OCI-LY7 (cell line): ENCODE data around the gene ALDH1B1. TPM values are rescaled to one million over a fixed set of nuclear protein-coding genes. Genes with fewer than 3 reads are reported as not detected.

Source experiments
- BruUV-seq: library from RNA; stranded (reverse); fragments of 400-500 nt; replicated peaks from 2 replicates; lab custom pipeline; 2021; lab: Mats Ljungman, UMichigan
- CTCF ChIA-PET: fragments of 300-600 bp; sonication (Branson Sonifier 250); formaldehyde crosslinking; loops from one replicate; lab custom pipeline; 2022; ENCODE audit warnings: antibody characterized with exemption; ENCODE audit not compliant: unreplicated experiment; lab: Charles Lee
- POLR2A ChIA-PET: fragments of 300-600 bp; sonication (Branson Sonifier 250); formaldehyde crosslinking; loops from one replicate; lab custom pipeline; 2022; ENCODE audit warnings: antibody characterized with exemption; lab: Charles Lee
- DNase-seq: peaks from one replicate; pipeline ENCODE4 v3.0.0-alpha.2; 2015; ENCODE audit warnings: low spot score
- H2AFZ ChIP-seq: fragments of 200-600 bp; sonication (generic), shearing (Covaris generic); 2 replicates; pipeline ENCODE4 v1.6.1; 2014; ENCODE audit warnings: mild to moderate bottlenecking, antibody characterized with exemption, low read length, moderate library complexity
- H3K27ac ChIP-seq: fragments of 200-600 bp; sonication (generic); 2 replicates; pipeline ENCODE4 v1.5.1; 2014; ENCODE audit warnings: mixed run types, low read depth, mild to moderate bottlenecking, moderate library complexity, low read length, inconsistent platforms; ENCODE audit not compliant: poor library complexity, severe bottlenecking
- H3K36me3 ChIP-seq: fragments of 200-600 bp; sonication (generic); 2 replicates; pipeline ENCODE4 v1.6.1; 2014; ENCODE audit warnings: mild to moderate bottlenecking, antibody characterized with exemption, low read length, moderate library complexity, mixed read lengths; ENCODE audit not compliant: insufficient read depth
- H3K4me1 ChIP-seq: fragments of 200-600 bp; sonication (generic); 2 replicates; pipeline ENCODE4 v1.5.1; 2014; ENCODE audit warnings: mild to moderate bottlenecking, low read length; ENCODE audit not compliant: insufficient read depth, poor library complexity, severe bottlenecking
- H3K4me2 ChIP-seq: fragments of 200-600 bp; sonication (generic); 2 replicates; pipeline ENCODE4 v1.6.1; 2014; ENCODE audit warnings: mild to moderate bottlenecking, low read length
- H3K4me3 ChIP-seq: fragments of 200-600 bp; sonication (generic); 2 replicates; pipeline ENCODE4 v1.5.1; 2014; ENCODE audit warnings: mild to moderate bottlenecking, low read depth, low read length; ENCODE audit not compliant: poor library complexity, severe bottlenecking
- H3K79me2 ChIP-seq: fragments of 200-600 bp; sonication (generic); 2 replicates; pipeline ENCODE4 v1.6.1; 2016; ENCODE audit warnings: low read depth, mild to moderate bottlenecking, low read length, moderate library complexity, mixed read lengths; ENCODE audit not compliant: insufficient read depth
- H3K9me2 ChIP-seq: fragments of 200-600 bp; sonication (generic); 2 replicates; pipeline ENCODE4 v1.6.1; 2016; ENCODE audit warnings: mild to moderate bottlenecking, low read length, mixed read lengths; ENCODE audit not compliant: insufficient read depth
- H3K9me3 ChIP-seq: fragments of 200-600 bp; sonication (generic); 2 replicates; pipeline ENCODE4 v1.6.1; 2014; ENCODE audit warnings: mild to moderate bottlenecking, mixed run types, low read length, mixed read lengths
- H4K20me1 ChIP-seq: fragments of 200-600 bp; sonication (generic); 2 replicates; pipeline ENCODE4 v1.6.1; 2014; ENCODE audit warnings: mild to moderate bottlenecking, antibody characterized with exemption, low read length, moderate library complexity, mixed read lengths; ENCODE audit not compliant: insufficient read depth
- CTCF ChIP-seq: fragments of 200-600 bp; sonication (generic); conservative IDR thresholded peaks from 2 replicates; pipeline ENCODE4 v1.5.1; 2014; ENCODE audit warnings: mild to moderate bottlenecking, antibody characterized with exemption, low read length, moderate library complexity, mixed read lengths
- EZH2phosphoT487 ChIP-seq: fragments of 200-600 bp; sonication (generic); IDR thresholded peaks from 2 replicates; pipeline ENCODE4 v1.6.1; 2018; ENCODE audit warnings: low read depth, borderline replicate concordance, mild to moderate bottlenecking, mixed run types, antibody characterized with exemption, low read length, moderate library complexity, mixed read lengths
- intact Hi-C: fragments of 100-400 bp; cut with micrococcal nuclease; formaldehyde crosslinking; loops from one replicate; pipeline ENCODE4 v1.10.0; 2022; ENCODE audit not compliant: unreplicated experiment
- total RNA-seq, 2 experiments: library from RNA; depleted of rRNA in 1 of 2; stranded (reverse); fragments of >200 nt in 1 of 2; shearing (Covaris generic) in 1 of 2; gene quantifications; 2 replicates each; pipeline ENCODE4 v1.2.3, GENCODE V29; 2014 to 2022

ALDH1B1 gene
- total RNA-seq, 2 experiments from 2014 or later: 0.32 to 8.6 TPM

GRCh38 chr9:38372762-38373619 lies 19.5 kb upstream of the ALDH1B1 start:
- POLR2A ChIA-PET: interaction anchor here (0.7 kb wide), 1 partner anchor 20 kb away, joined by 3 read pairs; no protein-coding TSS in a partner anchor

GRCh38 chr9:38373679-38374078 lies 18.8 kb upstream of the ALDH1B1 start:
- no peaks in the 10 kb centered on the region for H3K4me1 ChIP-seq
- no peak overlapping the region for H3K4me3 ChIP-seq
- no peaks in the 10 kb centered on the region for H3K36me3 ChIP-seq
- H4K20me1 ChIP-seq: no peaks in the 10 kb centered on the region
- H3K79me2 ChIP-seq: no peaks in the 10 kb centered on the region
- BruUV-seq: no TSS peak
- ChIA-PET CTCF (no interaction called here), POLR2A (interaction anchor here (1.0 kb wide), 1 partner anchor 439 kb away, joined by 3 read pairs; no protein-coding TSS in a partner anchor)
- intact Hi-C loops: no loop called here
- H2AFZ ChIP-seq: no peak overlapping the region
- no peak for DNase-seq
- no peaks in the 10 kb centered on the region for H3K9me2 ChIP-seq
- H3K27ac ChIP-seq: no peak overlapping the region
- no peaks in the 10 kb centered on the region for H3K9me3 ChIP-seq
- no peak for TF ChIP-seq CTCF
- TF ChIP-seq EZH2phosphoT487: no peak
- no peak overlapping the region for H3K4me2 ChIP-seq

More at GRCh38 chr9:38372762-38373619, 19.5 kb upstream of the ALDH1B1 start:
- Histone ChIP-seq H4K20me1 (no peaks in the 10 kb centered on the region), H3K9me2 (no peaks in the 10 kb centered on the region), H3K36me3 (no peaks in the 10 kb centered on the region), H3K4me2 (no peak overlapping the region), H2AFZ (no peak overlapping the region), H3K4me1 (no peaks in the 10 kb centered on the region), H3K27ac (no peak overlapping the region), H3K9me3 (no peaks in the 10 kb centered on the region), H3K79me2 (no peaks in the 10 kb centered on the region), H3K4me3 (no peak overlapping the region)
- intact Hi-C loops: no loop called here
- CTCF ChIA-PET: no interaction called here
- no TSS peak for BruUV-seq
- TF ChIP-seq EZH2phosphoT487 (no peak), CTCF (no peak)
- no peak for DNase-seq
